OCI-LY7 (cell line): ENCODE results near the gene GRHL1.

ENCODE experiments used
- CTCF ChIP-seq: fragments of 200-600 bp; sonication (generic); conservative IDR thresholded peaks from 2 replicates; pipeline ENCODE4 v1.5.1; 2014; ENCODE audit warnings: mild to moderate bottlenecking, antibody characterized with exemption, low read length, moderate library complexity, mixed read lengths
- EZH2phosphoT487 ChIP-seq: fragments of 200-600 bp; sonication (generic); IDR thresholded peaks from 2 replicates; pipeline ENCODE4 v1.6.1; 2018; ENCODE audit warnings: low read depth, borderline replicate concordance, mild to moderate bottlenecking, mixed run types, antibody characterized with exemption, low read length, moderate library complexity, mixed read lengths

- TF ChIP-seq CTCF (no peak), EZH2phosphoT487 (no peak)
Observed at GRCh38 chr2:9948721-9949120, 2.8 kb upstream of the GRHL1 start.
